SU-DHL-6 (cell line): ENCODE data around the gene PDGFD.

ENCODE experiments used
- EZH2phosphoT487 ChIP-seq: fragments of 200-600 bp; sonication (generic), shearing (Covaris generic); conservative IDR thresholded peaks from 2 replicates; pipeline ENCODE4 v1.6.1; 2018; ENCODE audit warnings: mild to moderate bottlenecking, antibody characterized with exemption, low read length, moderate library complexity, mixed read lengths
- TF ChIP-seq, protein P1 (sequence below): fragments of 200-600 bp; sonication (generic); IDR thresholded peaks from one replicate; pipeline ENCODE4 v1.5.1; 2017; ENCODE audit warnings: antibody characterized with exemption, mild to moderate bottlenecking, low read length, moderate library complexity; ENCODE audit not compliant: insufficient read depth, poor library complexity, severe bottlenecking

DNA sequence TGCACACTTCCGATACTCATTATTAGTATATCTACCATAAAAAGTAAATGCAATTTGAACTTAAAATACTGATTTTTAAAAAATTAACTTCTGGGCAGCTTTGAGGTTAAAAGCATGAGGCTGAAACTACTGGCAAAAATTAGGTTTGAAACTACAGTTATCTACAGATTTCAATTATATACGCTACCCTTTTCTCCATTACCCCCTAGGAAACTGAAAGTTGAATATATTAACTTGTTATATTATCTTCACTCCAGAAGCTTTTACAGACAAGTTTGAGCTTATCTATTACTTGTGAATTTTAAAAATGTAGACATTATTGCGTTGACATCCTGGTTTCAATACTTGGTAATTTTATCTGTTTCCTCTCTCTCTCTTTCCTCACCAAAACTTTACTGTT is 224.3 kb downstream of the PDGFD start:
- TF ChIP-seq, protein P1, sequence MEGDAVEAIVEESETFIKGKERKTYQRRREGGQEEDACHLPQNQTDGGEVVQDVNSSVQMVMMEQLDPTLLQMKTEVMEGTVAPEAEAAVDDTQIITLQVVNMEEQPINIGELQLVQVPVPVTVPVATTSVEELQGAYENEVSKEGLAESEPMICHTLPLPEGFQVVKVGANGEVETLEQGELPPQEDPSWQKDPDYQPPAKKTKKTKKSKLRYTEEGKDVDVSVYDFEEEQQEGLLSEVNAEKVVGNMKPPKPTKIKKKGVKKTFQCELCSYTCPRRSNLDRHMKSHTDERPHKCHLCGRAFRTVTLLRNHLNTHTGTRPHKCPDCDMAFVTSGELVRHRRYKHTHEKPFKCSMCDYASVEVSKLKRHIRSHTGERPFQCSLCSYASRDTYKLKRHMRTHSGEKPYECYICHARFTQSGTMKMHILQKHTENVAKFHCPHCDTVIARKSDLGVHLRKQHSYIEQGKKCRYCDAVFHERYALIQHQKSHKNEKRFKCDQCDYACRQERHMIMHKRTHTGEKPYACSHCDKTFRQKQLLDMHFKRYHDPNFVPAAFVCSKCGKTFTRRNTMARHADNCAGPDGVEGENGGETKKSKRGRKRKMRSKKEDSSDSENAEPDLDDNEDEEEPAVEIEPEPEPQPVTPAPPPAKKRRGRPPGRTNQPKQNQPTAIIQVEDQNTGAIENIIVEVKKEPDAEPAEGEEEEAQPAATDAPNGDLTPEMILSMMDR, result no peak
- no peak for TF ChIP-seq EZH2phosphoT487
